ENCODE data around the gene CDC6.

- no peak for TF ChIP-seq CTCF (IDR thresholded peaks at IDR 0.05; ENCODE audit: control extremely low read depth in 1 of 3, insufficient read depth in 1 of 3, low read depth in 1 of 3, low read length in 3 of 3)
- TF ChIP-seq EP300 (IDR thresholded peaks at IDR 0.05; ENCODE audit: borderline replicate concordance in 1 of 2, low read depth in 2 of 2, low read length in 2 of 2) = no peak
- no peak for TF ChIP-seq POLR2AphosphoS5 (IDR thresholded peaks at IDR 0.05; ENCODE audit: low read depth, low read length)
- TF ChIP-seq CBX8 (IDR thresholded peaks at IDR 0.05; ENCODE audit: borderline replicate concordance, low read depth, low read length) = no peak
- TF ChIP-seq CEBPB (IDR thresholded peaks at IDR 0.05; ENCODE audit: low read depth, low read length) = no peak
- TF ChIP-seq RFX5 (IDR thresholded peaks at IDR 0.05; ENCODE audit: borderline replicate concordance, low read depth, low read length) = no peak
- no peak for TF ChIP-seq JUND (IDR thresholded peaks at IDR 0.05; ENCODE audit: low read length)
- no peak for TF ChIP-seq BACH1 (IDR thresholded peaks at IDR 0.05; ENCODE audit: low read length)
- no peak for TF ChIP-seq SP1 (IDR thresholded peaks at IDR 0.05; ENCODE audit: low read depth, low read length)
- TF ChIP-seq POLR2A (IDR thresholded peaks at IDR 0.05; ENCODE audit: control extremely low read depth in 1 of 2, low read depth in 2 of 2, low read length in 2 of 2) = no peak
- TF ChIP-seq TEAD4 (IDR thresholded peaks at IDR 0.05; ENCODE audit: low read depth, low read length) = no peak
- TF ChIP-seq ZNF274 (IDR thresholded peaks at IDR 0.05; ENCODE audit: borderline replicate concordance, extremely low read depth, low read length) = no peak
- no peak for TF ChIP-seq RAD21 (IDR thresholded peaks at IDR 0.05 in 1 of 2, conservative IDR thresholded peaks at IDR 0.05 in 1 of 2; ENCODE audit: low read depth in 2 of 2, low read length in 2 of 2)
- no peak for TF ChIP-seq MAX (IDR thresholded peaks at IDR 0.05)
Observed at GRCh38 chr17:40259505-40259904, 28.2 kb upstream of the CDC6 start.
